Measurements from ENCODE around the gene HEATR3. TPM values are rescaled to one million over a fixed set of nuclear protein-coding genes. Genes with fewer than 3 reads are reported as not detected.

The HEATR3 gene
- polyA plus RNA-seq, 2 of the 4 experiments (the other 2 are of a cell fraction): 21.2 to 30.8 TPM

GRCh38 chr16:50066482-50067289 is 916 bp downstream of the HEATR3 start:
- no peak for FAIRE-seq
- CTCF ChIA-PET: interaction anchor here (0.5 to 6.7 kb wide), 5 partner anchors 11 to 302 kb away, joined by 3 to 35 read pairs (median 11); partner anchors contain the start of genes BRD7 and CNEP1R1
- POLR2A ChIA-PET: interaction anchor here (0.6 to 1.5 kb wide), 4 partner anchors 14 to 147 kb away, joined by 3 to 8 read pairs (median 4); no protein-coding TSS in a partner anchor

GRCh38 chr16:50067290-50067853 is 1.6 kb downstream of the HEATR3 start:
- 61% methylated on average over 3 of the region's 3 CpGs for WGBS (ENCODE audit: missing lambda C conversion rate)
- FAIRE-seq (no peak), ATAC-seq (peak in 1 of 2 experiments; percentile 52; a peak in 3 of 6 replicates), DNase-seq (ENCODE audit: low read depth in 1 of 2, low spot score in 1 of 2) (peak; percentile 12 to 45)
- peak overlapping the region in 1 of 2 experiments; percentile 96; a peak in 1 of 6 replicates for H3K27ac ChIP-seq
- peak overlapping the region; percentile 90; the same call in 1 of the 3 replicates for H3K4me3 ChIP-seq
- CTCF ChIA-PET: interaction anchor here (0.5 to 6.7 kb wide), 6 partner anchors 11 to 605 kb away, joined by 3 to 35 read pairs (median 6); partner anchors contain the start of genes BRD7 and CNEP1R1
- H3K9me3 ChIP-seq: no peaks in the 10 kb centered on the region
- TF ChIP-seq RAD21 (conservative IDR thresholded peaks at IDR 0.05 in 1 of 2, IDR thresholded peaks at IDR 0.05 in 1 of 2) (no peak), CTCF (IDR thresholded peaks at IDR 0.05) (peak; percentile 13; the same call in 1 of the 3 replicates)
- H3K4me2 ChIP-seq: peak overlapping the region; percentile 94
- POLR2A ChIA-PET: interaction anchor here (0.6 to 1.0 kb wide), 2 partner anchors 42 to 74 kb away, joined by 3 to 5 read pairs; partner anchors contain the start of gene CNEP1R1
- peaks cover 16% of the 10 kb centered on the region for H3K4me1 ChIP-seq

More at GRCh38 chr16:50066482-50067289, 916 bp downstream of the HEATR3 start:
- ATAC-seq: no peak
- no peak for DNase-seq (ENCODE audit: low read depth in 1 of 2, low spot score in 1 of 2)
- 40% methylated on average over 16 of the region's 34 CpGs for whole genome bisulfite sequencing (ENCODE audit: missing lambda C conversion rate)
- TF ChIP-seq ZNF302 (CRISPR knock-in tag; IDR thresholded peaks at IDR 0.05) (no peak), POLR2A (IDR thresholded peaks at IDR 0.05; ENCODE audit: low read length) (peak; percentile 54; the same call in 1 of the 2 replicates), JUN (IDR thresholded peaks at IDR 0.05) (no peak; a peak in 1 of 5 replicates)
- Histone ChIP-seq H3K4me3 (peak overlapping the region; percentile 90), H3K4me1 (peaks cover 16% of the 10 kb centered on the region), H3K9me3 (no peaks in the 10 kb centered on the region), H3K27ac (peak overlapping the region; percentile 96 to 98), H3K4me2 (peak overlapping the region; percentile 94)

- ChIA-PET POLR2A (no interaction called here), CTCF (interaction anchor here (0.7 to 6.7 kb wide), 4 partner anchors 9 to 738 kb away, joined by 3 to 35 read pairs (median 7); no protein-coding TSS in a partner anchor)
- H3K4me3 ChIP-seq: no peak overlapping the region
- 92% methylated on average over 4 of the region's 4 CpGs for WGBS (ENCODE audit: missing lambda C conversion rate)
- peaks cover 16% of the 10 kb centered on the region for H3K4me1 ChIP-seq
- FAIRE-seq (no peak), DNase-seq (ENCODE audit: low read depth in 1 of 2, low spot score in 1 of 2) (no peak), ATAC-seq (no peak)
- H3K27ac ChIP-seq: no peak overlapping the region
- H3K9me3 ChIP-seq: no peaks in the 10 kb centered on the region
- peak overlapping the region; percentile 94; the same call in 1 of the 3 replicates for H3K4me2 ChIP-seq
- no peak for TF ChIP-seq JUNB (IDR thresholded peaks at IDR 0.05)
- no peak for TF ChIP-seq EP300 (IDR thresholded peaks at IDR 0.05)
- TF ChIP-seq EHMT2 (IDR thresholded peaks at IDR 0.05; ENCODE audit: low read depth): no peak
- no peak for TF ChIP-seq E2F6 (IDR thresholded peaks at IDR 0.05; ENCODE audit: borderline replicate concordance, low read depth)
- no peak for TF ChIP-seq FOXS1 (CRISPR knock-in tag; IDR thresholded peaks at IDR 0.05)
- TF ChIP-seq PHF8 (IDR thresholded peaks at IDR 0.05; ENCODE audit: borderline replicate concordance, low read depth): no peak
- no peak for TF ChIP-seq HEYL (CRISPR knock-in tag; IDR thresholded peaks at IDR 0.05)
- no peak for TF ChIP-seq ELK1 (IDR thresholded peaks at IDR 0.05; ENCODE audit: low read depth, low read length)
- TF ChIP-seq CBX2 (IDR thresholded peaks at IDR 0.05; ENCODE audit: borderline replicate concordance, low read depth): no peak
- TF ChIP-seq BHLHE40 (IDR thresholded peaks at IDR 0.05; ENCODE audit: low read depth, low read length): no peak
Observed at GRCh38 chr16:50068550-50068949, 2.8 kb downstream of the HEATR3 start.
